Pancreas (tissue), 10 donors: Measurements from ENCODE around the gene ATP6V1F. TPM values are rescaled to one million over a fixed set of nuclear protein-coding genes. Genes with fewer than 3 reads are reported as not detected.

Experiments
- ATAC-seq, 4 donors: fragments of 200-7000 bp; cut with Tn5 transposase; one replicate each; pipeline versions ENCODE4 v1.8.0 to v1.9.1; 2020; ENCODE audit warnings: mild to moderate bottlenecking in 4 of 4, moderate library complexity in 4 of 4
- DNase-seq, 6 donors: peaks; one replicate each; pipeline ENCODE4 v3.0.0-alpha.2; 2020
- FAIRE-seq: peaks from 2 replicates; lab custom pipeline; 2012; peaks lifted over from hg19 to GRCh38; lab: Jason Lieb, UNC
- H3K27ac ChIP-seq, 4 donors: fragments of 200-600 bp; sonication (generic); 1 replicate in 3 of 4; 2 replicates in 1 of 4; pipeline versions ENCODE4 v1.5.0 to v1.8.0; 2020
- H3K27me3 ChIP-seq, 4 donors: fragments of 200-600 bp; one replicate each; pipeline ENCODE4 v1.8.0; 2021
- H3K36me3 ChIP-seq, 3 donors: fragments of 200-600 bp; sonication (generic) in 1 of 3; one replicate each; pipeline versions ENCODE4 v1.5.0 to v1.8.0; 2020 to 2021
- H3K4me1 ChIP-seq, 3 donors: fragments of 200-600 bp; one replicate each; pipeline ENCODE4 v1.8.0; 2021
- H3K4me3 ChIP-seq, 4 donors: fragments of 200-600 bp; sonication (generic) in 2 of 4; one replicate each; pipeline versions ENCODE4 v1.5.0 to v1.8.0; 2020 to 2021
- H3K9me3 ChIP-seq, 4 donors: fragments of 200-600 bp; one replicate each; pipeline ENCODE4 v1.8.0; 2021
- CTCF ChIP-seq, 4 donors: fragments of 200-600 bp; sonication (generic) in 3 of 4; IDR thresholded peaks; one replicate each; pipeline versions ENCODE4 v1.5.0 to v1.8.0; 2021; ENCODE audit warnings: antibody characterized with exemption in 4 of 4
- WGBS, 2 donors: extraction: QIAGEN DNeasy Blood & Tissue Kit; methylation state at CpG; one replicate each; pipeline ENCODE4 v1.1.7; 2013; 5-methylcytosine and 5-hydroxymethylcytosine counted together
- intact Hi-C, 3 donors: fragments of 100-400 bp; cut with DNase I; formaldehyde crosslinking; loops; one replicate each; pipeline versions ENCODE4 v1.11.1 to v1.14.2; 2022
- polyA plus RNA-seq, 2 donors: library from polyadenylated mRNA; stranded (reverse); fragments of 200-250 nt; gene quantifications; one replicate each; pipeline ENCODE4 v1.2.3, GENCODE V29; 2013
- total RNA-seq, 6 donors: library from RNA; stranded (reverse); fragmentation: NEBNext Ultra II Directional in 4 of 6; extraction: Animal tissue kit (Norgen Biotek cat#: 25700) in 4 of 6; gene quantifications; one replicate each; pipeline versions ENCODE4 v1.2.1 to v1.2.4, GENCODE V29; 2021 to 2023
- donor health status: healthy with polysubstance abuse.
- donor health status: DM: no; HTN: no; CAD: no; lungs with moderate emphysema.
- donor health status: DM: no; HTN: no; CAD: no.
- donor health status: control.
- donor health status: control.
- donor health status: Bipolar disorder and iron deficiency.
- donor health status: DM: yes; HTN: yes; CAD: no.
- donor health status: DM: no; HTN: no; CAD: no.
- donor health status: DM: no; HTN: no; CAD: no.
- donor health status: DM: yes; HTN: yes; CAD: no.

Gene ATP6V1F
- total and polyA plus RNA-seq, 8 donors, result 28.1 to 96.9 (median 45.3) TPM

GRCh38 chr7:128829391-128830166 is 33.1 kb upstream of the ATP6V1F start:
- Histone ChIP-seq H3K36me3 (no peaks in the 10 kb centered on the region), H3K27me3 (no peaks in the 10 kb centered on the region), H3K4me1 (peaks cover 0 to 2% (median 0%) of the 10 kb centered on the region in 3 donors), H3K27ac (no peak overlapping the region), H3K4me3 (peak overlapping the region in 2 of 4 donors; percentile 38 to 44), H3K9me3 (no peaks in the 10 kb centered on the region)
- WGBS, 2 donors, result 31 to 34% methylated on average over 13 of the region's 13 CpGs
- DNase-seq, result peak in 4 of 6 donors; percentile 28 to 65 (median 56)
- intact Hi-C loops, result no loop called here
- FAIRE-seq, result no peak
- no peak for TF ChIP-seq CTCF (IDR thresholded peaks at IDR 0.05)
- peak in 2 of 4 donors; percentile 43 to 55 for ATAC-seq

DNA sequence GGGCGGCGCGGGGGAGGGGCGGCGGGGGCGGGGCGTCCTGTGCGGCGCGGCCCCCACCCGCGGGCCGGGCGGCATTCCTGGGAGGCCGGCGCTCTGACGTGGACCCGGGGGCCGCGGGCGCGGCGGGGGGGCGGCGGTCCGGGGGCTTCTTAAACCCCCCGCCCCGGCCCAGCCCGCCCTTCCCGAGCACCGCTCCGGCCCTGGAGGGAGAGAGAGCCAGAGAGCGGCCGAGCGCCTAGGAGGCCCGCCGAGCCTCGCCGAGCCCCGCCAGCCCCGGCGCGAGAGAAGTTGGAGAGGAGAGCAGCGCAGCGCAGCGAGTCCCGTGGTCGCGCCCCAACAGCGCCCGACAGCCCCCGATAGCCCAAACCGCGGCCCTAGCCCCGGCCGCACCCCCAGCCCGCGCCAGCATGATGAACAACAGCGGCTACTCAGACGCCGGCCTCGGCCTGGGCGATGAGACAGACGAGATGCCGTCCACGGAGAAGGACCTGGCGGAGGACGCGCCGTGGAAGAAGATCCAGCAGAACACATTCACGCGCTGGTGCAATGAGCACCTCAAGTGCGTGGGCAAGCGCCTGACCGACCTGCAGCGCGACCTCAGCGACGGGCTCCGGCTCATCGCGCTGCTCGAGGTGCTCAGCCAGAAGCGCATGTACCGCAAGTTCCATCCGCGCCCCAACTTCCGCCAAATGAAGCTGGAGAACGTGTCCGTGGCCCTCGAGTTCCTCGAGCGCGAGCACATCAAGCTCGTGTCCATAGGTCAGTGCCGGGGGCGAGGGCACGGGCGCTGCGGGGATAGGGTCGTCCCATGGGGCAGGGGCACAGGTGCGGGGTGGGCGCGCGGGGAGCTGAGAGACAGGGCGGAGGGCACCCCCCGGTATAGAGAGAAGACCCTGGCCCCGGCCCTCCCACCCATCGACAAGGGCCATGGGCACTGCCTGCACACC is 32.2 kb upstream of the ATP6V1F start, which contains the start of gene FLNC:
FLNC (plus strand) TSS at position 176 of the 947 bp plus-strand sequence; CDS start at position 408, 232 bp downstream.
- intact Hi-C loops, result no loop called here
- peak within 1 kb of the TSS; percentile 5 to 44 (median 24) for H3K4me3 ChIP-seq
- no peaks in the 10 kb centered on the region for H3K36me3 ChIP-seq
- whole genome bisulfite sequencing, 2 donors, result 3 to 4% methylated on average over 90 to 109 of the region's 109 CpGs
- no peak within 1 kb of the TSS for H3K27ac ChIP-seq
- peak; percentile 59 to 82 (median 74) for ATAC-seq
- H3K4me1 ChIP-seq, result peaks cover 0 to 2% (median 0%) of the 10 kb centered on the region in 3 donors
- peak in 4 of 6 donors; percentile 27 to 83 (median 62) for DNase-seq
- no peak for FAIRE-seq
- H3K27me3 ChIP-seq, result no peaks in the 10 kb centered on the region
- no peaks in the 10 kb centered on the region for H3K9me3 ChIP-seq
- TF ChIP-seq CTCF (IDR thresholded peaks at IDR 0.05), result no peak

DNA sequence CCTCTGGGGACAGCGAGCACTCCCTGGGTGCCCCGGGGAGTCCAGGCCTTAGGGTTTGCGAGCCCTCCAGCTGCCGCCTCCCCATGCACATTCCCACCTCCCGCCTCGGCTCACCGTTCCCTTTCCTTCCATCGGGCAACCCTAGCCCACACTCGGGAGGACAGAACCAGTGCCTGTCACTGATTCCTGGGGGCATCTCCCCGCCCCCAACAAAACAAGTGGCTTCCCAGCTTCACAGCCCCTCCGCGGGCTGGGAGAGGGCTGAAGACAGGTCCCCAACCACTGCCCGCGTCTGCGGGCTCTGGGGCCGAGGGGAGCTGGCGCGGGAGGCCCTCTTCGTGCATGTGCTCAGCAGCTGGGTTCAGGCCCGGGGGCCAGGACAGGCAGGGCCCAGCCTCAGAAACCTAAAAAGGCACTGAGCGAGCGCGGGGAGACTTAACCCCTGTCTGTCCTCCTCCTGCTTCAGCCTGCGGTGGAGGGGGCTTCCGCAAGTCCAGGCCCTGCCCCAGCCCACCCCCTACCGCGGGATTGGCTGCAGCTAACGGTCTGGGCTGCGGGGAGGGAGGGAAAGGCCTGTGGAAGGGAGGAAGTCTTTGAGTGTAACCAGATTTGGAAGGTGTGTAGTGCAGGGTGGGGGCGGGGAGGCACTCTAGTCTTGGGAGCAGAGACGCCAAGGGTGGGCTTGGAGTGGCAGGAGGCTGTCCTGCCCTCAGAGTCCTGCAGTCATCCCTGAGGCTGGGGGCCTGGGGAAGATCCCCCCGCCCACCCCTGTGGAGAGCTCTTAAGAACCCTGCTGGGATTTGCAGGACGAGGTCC is 31.3 kb upstream of the ATP6V1F start:
- Histone ChIP-seq H3K9me3 (no peaks in the 10 kb centered on the region), H3K4me3 (peak overlapping the region in 1 of 4 donors; percentile 44), H3K27ac (no peak overlapping the region), H3K27me3 (no peaks in the 10 kb centered on the region), H3K4me1 (peaks cover 0 to 2% (median 0%) of the 10 kb centered on the region in 3 donors), H3K36me3 (no peaks in the 10 kb centered on the region)
- peak in 3 of 4 donors; percentile 3 to 30 (median 10) for ATAC-seq
- no peak for TF ChIP-seq CTCF (IDR thresholded peaks at IDR 0.05)
- peak in 2 of 6 donors; percentile 60 to 80 for DNase-seq
- intact Hi-C loops, result no loop called here
- no peak for FAIRE-seq
- 31 to 32% methylated on average over 33 of the region's 33 CpGs for WGBS, 2 donors

DNA sequence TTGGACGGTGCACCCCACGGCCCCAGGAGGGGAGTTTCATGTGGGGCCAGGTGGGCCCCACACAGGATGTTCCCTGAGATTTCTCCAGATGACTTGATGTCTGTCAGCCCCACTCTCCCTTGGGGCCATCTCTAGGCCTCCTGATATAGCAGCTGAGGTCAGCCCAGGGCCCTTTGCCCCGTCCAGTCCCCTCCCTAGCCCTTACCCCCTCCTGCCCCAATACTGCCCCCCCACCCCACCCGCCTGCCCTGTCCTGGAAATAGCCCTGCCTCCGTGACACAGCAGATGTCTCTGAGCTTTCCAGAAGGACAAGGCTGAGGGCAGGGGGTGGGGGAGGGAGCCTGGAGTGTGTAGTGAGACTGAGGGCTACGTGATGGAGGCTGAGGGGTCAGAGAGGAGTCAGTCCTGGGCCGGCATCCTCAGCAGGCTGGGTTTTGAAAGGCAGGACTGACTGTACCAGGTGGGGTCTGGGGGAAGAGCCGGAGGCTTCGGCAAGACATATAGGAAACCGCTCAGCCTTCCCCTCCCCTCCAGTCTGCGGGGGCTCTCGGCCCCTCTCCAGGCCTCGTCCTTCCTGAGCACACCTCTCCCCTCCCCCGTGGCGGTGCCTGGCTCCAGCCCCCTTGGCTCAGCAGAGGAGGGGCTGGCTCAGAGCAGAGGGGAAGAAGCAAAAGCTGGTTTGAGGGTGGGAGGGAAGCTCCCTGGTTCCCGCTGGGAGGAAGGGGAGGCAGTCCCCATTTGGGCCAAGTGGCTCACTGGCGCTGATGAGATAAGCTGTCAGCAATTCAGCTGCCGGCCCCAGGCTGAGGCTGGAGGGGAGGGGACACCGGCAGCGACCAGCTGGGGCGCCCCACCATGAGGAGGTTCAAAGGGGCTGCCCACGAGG is 30.4 kb upstream of the ATP6V1F start:
- no peak for FAIRE-seq
- Histone ChIP-seq H3K4me1 (peaks cover 0 to 2% (median 0%) of the 10 kb centered on the region in 3 donors), H3K27ac (no peak overlapping the region), H3K4me3 (no peak overlapping the region), H3K27me3 (no peaks in the 10 kb centered on the region), H3K36me3 (no peaks in the 10 kb centered on the region), H3K9me3 (no peaks in the 10 kb centered on the region)
- no peak for TF ChIP-seq CTCF (IDR thresholded peaks at IDR 0.05)
- DNase-seq, result peak in 2 of 6 donors; percentile 53 to 56
- intact Hi-C loops, result no loop called here
- WGBS, 2 donors, result 38 to 49% methylated on average over 16 to 22 of the region's 22 CpGs
- no peak for ATAC-seq
